Osteoblast (primary cell): ENCODE data around the gene LPCAT1. TPM values are rescaled to one million over a fixed set of nuclear protein-coding genes. Genes with fewer than 3 reads are reported as not detected.

ENCODE experiments used
- DNase-seq: peaks from one replicate; pipeline ENCODE4 v3.0.0; 2011; ENCODE audit warnings: low spot score, mixed read lengths; ENCODE audit not compliant: insufficient read length; ENCODE audit errors: missing footprints
- H2AFZ ChIP-seq: 2 replicates; pipeline ENCODE4 v1.6.0; 2011; ENCODE audit warnings: mild to moderate bottlenecking, low read length
- H3K27ac ChIP-seq: 2 replicates; pipeline ENCODE4 v1.5.1; 2011; ENCODE audit warnings: mild to moderate bottlenecking, low read depth, low read length, moderate library complexity
- H3K27me3 ChIP-seq: 2 replicates; pipeline ENCODE4 v1.6.0; 2012; ENCODE audit warnings: mild to moderate bottlenecking, control low read depth, inconsistent platforms, low read length, moderate library complexity; ENCODE audit not compliant: insufficient read depth
- H3K36me3 ChIP-seq: 2 replicates; pipeline ENCODE4 v1.5.1; 2011; ENCODE audit warnings: mild to moderate bottlenecking, low read length, control low read depth, moderate library complexity; ENCODE audit not compliant: insufficient read depth
- H3K4me1 ChIP-seq: 2 replicates; pipeline ENCODE4 v1.5.1; 2011; ENCODE audit warnings: mild to moderate bottlenecking, low read length, control low read depth, moderate library complexity; ENCODE audit not compliant: insufficient read depth
- H3K4me2 ChIP-seq: 2 replicates; pipeline ENCODE4 v1.6.0; 2011; ENCODE audit warnings: mild to moderate bottlenecking, low read length; ENCODE audit not compliant: insufficient read depth
- H3K4me3 ChIP-seq: fragments of 200-600 bp; sonication (generic); 3 replicates; pipeline ENCODE4 v1.5.1; 2012; ENCODE audit warnings: mild to moderate bottlenecking, low read length, inconsistent platforms; ENCODE audit not compliant: insufficient read depth
- H3K79me2 ChIP-seq: 2 replicates; pipeline ENCODE4 v1.6.0; 2012; ENCODE audit warnings: mild to moderate bottlenecking, low read length, control low read depth, inconsistent platforms; ENCODE audit not compliant: insufficient read depth
- H3K9me3 ChIP-seq: 2 replicates; pipeline ENCODE4 v1.5.1; 2011; ENCODE audit warnings: low read depth, low read length, control low read depth
- H4K20me1 ChIP-seq: 2 replicates; pipeline ENCODE4 v1.6.0; 2012; ENCODE audit warnings: mild to moderate bottlenecking, low read length, control low read depth; ENCODE audit not compliant: insufficient read depth
- total RNA-seq: library from RNA; depleted of rRNA; stranded (reverse); fragments of >200 nt; gene quantifications from 2 replicates; pipeline ENCODE4 v1.2.3, GENCODE V29; 2012
- TF ChIP-seq, protein P1 (sequence below): IDR thresholded peaks from 2 replicates; pipeline ENCODE4 v1.5.1; 2011; ENCODE audit warnings: mild to moderate bottlenecking, low read depth, low read length, moderate library complexity; ENCODE audit errors: extremely low read depth

LPCAT1 gene
- total RNA-seq, 1 donor: 11.6 TPM

GRCh38 chr5:1546556-1546955, 22.8 kb upstream of the LPCAT1 start:
- Histone ChIP-seq H3K36me3 (no peaks in the 10 kb centered on the region), H3K27ac (no peak overlapping the region), H4K20me1 (peaks cover under 1% of the 10 kb centered on the region), H3K9me3 (no peaks in the 10 kb centered on the region), H3K4me1 (peaks cover 7% of the 10 kb centered on the region), H3K79me2 (no peaks in the 10 kb centered on the region), H2AFZ (no peak overlapping the region), H3K4me2 (no peak overlapping the region), H3K27me3 (peaks cover 36% of the 10 kb centered on the region), H3K4me3 (no peak overlapping the region)
- DNase-seq: no peak
- TF ChIP-seq, protein P1, sequence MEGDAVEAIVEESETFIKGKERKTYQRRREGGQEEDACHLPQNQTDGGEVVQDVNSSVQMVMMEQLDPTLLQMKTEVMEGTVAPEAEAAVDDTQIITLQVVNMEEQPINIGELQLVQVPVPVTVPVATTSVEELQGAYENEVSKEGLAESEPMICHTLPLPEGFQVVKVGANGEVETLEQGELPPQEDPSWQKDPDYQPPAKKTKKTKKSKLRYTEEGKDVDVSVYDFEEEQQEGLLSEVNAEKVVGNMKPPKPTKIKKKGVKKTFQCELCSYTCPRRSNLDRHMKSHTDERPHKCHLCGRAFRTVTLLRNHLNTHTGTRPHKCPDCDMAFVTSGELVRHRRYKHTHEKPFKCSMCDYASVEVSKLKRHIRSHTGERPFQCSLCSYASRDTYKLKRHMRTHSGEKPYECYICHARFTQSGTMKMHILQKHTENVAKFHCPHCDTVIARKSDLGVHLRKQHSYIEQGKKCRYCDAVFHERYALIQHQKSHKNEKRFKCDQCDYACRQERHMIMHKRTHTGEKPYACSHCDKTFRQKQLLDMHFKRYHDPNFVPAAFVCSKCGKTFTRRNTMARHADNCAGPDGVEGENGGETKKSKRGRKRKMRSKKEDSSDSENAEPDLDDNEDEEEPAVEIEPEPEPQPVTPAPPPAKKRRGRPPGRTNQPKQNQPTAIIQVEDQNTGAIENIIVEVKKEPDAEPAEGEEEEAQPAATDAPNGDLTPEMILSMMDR: no peak

- no peaks in the 10 kb centered on the region for H4K20me1 ChIP-seq
- DNase-seq: peak; percentile 83
- H3K27ac ChIP-seq: no peak overlapping the region
- TF ChIP-seq, protein P1: no peak
- no peak overlapping the region for H2AFZ ChIP-seq
- H3K27me3 ChIP-seq: peaks cover 32% of the 10 kb centered on the region
- no peak overlapping the region for H3K4me3 ChIP-seq
- H3K4me1 ChIP-seq: peaks cover 7% of the 10 kb centered on the region
- H3K9me3 ChIP-seq: no peaks in the 10 kb centered on the region
- H3K79me2 ChIP-seq: no peaks in the 10 kb centered on the region
- no peaks in the 10 kb centered on the region for H3K36me3 ChIP-seq
- no peak overlapping the region for H3K4me2 ChIP-seq
Measured at GRCh38 chr5:1545805-1546355, 22.1 kb upstream of the LPCAT1 start.

GRCh38 chr5:1545126-1545804, 21.5 kb upstream of the LPCAT1 start:
- no peaks in the 10 kb centered on the region for H3K9me3 ChIP-seq
- no peaks in the 10 kb centered on the region for H3K36me3 ChIP-seq
- DNase-seq: peak; percentile 34
- TF ChIP-seq, protein P1: no peak
- H2AFZ ChIP-seq: no peak overlapping the region
- peaks cover 7% of the 10 kb centered on the region for H3K4me1 ChIP-seq
- no peak overlapping the region for H3K4me3 ChIP-seq
- no peak overlapping the region for H3K27ac ChIP-seq
- no peaks in the 10 kb centered on the region for H4K20me1 ChIP-seq
- H3K27me3 ChIP-seq: peaks cover 26% of the 10 kb centered on the region
- H3K4me2 ChIP-seq: no peak overlapping the region
- H3K79me2 ChIP-seq: no peaks in the 10 kb centered on the region

DNA sequence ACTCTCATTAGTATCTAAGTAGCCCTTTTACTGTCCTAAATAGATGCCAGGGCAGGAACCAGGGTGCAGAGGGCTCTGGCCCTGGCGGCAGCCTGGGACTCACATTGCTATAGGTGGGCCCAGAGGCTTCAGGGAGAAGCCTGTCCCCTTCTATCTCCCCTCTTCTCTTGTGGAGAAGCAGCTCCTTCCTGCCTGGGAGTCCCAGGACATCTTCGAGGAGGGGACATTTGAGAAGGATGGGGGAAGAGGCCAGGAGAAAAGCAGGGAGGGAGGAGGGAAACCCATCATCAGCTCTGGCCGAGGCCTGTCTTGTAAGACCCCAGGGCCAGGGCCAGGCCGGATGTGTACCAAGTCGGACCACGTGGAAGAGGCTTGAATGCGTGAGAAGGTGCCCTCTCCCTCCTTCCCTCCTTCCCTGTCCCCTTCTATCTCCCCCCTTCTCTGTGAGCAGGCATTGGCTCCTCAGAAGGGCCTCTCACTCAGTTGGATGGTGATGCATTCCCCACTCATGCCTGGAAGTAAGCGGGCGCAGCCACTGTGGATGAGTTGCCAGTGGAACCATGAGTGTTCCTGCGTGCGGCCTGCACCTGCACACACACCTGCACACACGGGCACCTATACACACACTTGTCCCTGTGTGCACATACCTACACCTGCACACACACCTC, 20.7 kb upstream of the LPCAT1 start:
- Histone ChIP-seq H3K27ac (no peak overlapping the region), H2AFZ (no peak overlapping the region), H3K4me3 (no peak overlapping the region), H3K36me3 (no peaks in the 10 kb centered on the region), H3K4me2 (no peak overlapping the region), H3K9me3 (no peaks in the 10 kb centered on the region), H4K20me1 (no peaks in the 10 kb centered on the region), H3K27me3 (peaks cover 21% of the 10 kb centered on the region), H3K79me2 (no peaks in the 10 kb centered on the region), H3K4me1 (peaks cover 7% of the 10 kb centered on the region)
- TF ChIP-seq, protein P1: no peak
- peak; percentile 56 for DNase-seq
